GM12873 (cell line): ENCODE results near the gene FAM184A.

Source experiments
- TF ChIP-seq, protein P1 (sequence below): IDR thresholded peaks from 2 replicates; pipeline ENCODE4 v1.5.1; 2012; ENCODE audit warnings: low read depth, mild to moderate bottlenecking, moderate library complexity, low read length, control low read depth; ENCODE audit not compliant: insufficient read depth; ENCODE audit errors: missing control alignments

FAM184A gene

GRCh38 chr6:118968416-118968815 lies 110.0 kb downstream of the FAM184A start:
- TF ChIP-seq, protein P1, sequence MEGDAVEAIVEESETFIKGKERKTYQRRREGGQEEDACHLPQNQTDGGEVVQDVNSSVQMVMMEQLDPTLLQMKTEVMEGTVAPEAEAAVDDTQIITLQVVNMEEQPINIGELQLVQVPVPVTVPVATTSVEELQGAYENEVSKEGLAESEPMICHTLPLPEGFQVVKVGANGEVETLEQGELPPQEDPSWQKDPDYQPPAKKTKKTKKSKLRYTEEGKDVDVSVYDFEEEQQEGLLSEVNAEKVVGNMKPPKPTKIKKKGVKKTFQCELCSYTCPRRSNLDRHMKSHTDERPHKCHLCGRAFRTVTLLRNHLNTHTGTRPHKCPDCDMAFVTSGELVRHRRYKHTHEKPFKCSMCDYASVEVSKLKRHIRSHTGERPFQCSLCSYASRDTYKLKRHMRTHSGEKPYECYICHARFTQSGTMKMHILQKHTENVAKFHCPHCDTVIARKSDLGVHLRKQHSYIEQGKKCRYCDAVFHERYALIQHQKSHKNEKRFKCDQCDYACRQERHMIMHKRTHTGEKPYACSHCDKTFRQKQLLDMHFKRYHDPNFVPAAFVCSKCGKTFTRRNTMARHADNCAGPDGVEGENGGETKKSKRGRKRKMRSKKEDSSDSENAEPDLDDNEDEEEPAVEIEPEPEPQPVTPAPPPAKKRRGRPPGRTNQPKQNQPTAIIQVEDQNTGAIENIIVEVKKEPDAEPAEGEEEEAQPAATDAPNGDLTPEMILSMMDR = peak; percentile 17

GRCh38 chr6:118967239-118967638 lies 111.2 kb downstream of the FAM184A start:
- TF ChIP-seq, protein P1 = no peak

DNA sequence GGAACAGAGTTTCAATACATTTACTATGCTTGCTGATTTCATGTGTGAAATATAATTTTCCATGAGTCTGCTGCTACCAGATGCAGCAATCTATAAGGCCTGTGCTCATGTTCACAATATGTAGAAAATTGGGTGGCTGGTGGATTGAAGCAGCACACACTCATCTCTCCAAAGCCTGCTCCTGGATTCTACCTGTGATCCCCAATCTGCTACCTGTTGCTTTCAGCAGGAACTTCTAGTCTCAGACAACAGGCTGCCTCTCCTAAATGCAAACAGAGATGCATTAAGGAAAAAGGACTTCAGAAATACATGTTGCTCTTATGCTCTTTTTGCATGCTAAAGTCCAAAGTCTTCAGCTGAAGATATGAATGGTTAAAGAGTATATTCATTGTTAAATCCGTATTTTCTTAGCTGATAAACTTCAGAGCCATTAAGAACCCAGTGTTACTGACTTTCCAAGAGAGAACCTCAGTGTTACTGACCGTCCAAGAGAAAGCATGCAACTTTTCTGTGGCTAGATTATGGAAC lies 112.6 kb downstream of the FAM184A start:
- TF ChIP-seq, protein P1 = no peak

DNA sequence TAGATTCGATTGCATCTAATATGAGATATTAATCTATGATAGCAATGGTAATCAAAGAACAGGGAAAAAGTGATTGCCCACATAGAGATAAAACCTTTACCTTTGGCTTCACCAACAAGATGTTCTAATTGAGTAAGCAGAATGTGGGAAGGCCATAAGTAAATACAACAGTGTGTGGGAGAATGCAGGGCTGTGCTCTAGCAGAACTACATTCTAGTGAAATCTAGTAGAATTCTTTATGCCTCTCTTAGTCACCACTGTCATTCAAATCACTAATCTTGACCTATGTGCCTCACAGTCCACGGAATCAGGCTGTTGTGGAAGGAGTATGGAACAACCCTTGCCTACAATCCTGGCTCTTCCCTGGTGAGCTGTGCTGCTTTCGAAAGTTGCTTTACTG lies 113.1 kb downstream of the FAM184A start:
- TF ChIP-seq, protein P1 = no peak

GRCh38 chr6:118963003-118963402 lies 115.5 kb downstream of the FAM184A start:
- TF ChIP-seq, protein P1 = no peak

GRCh38 chr6:118959903-118960302 lies 118.6 kb downstream of the FAM184A start:
- TF ChIP-seq, protein P1 = no peak

DNA sequence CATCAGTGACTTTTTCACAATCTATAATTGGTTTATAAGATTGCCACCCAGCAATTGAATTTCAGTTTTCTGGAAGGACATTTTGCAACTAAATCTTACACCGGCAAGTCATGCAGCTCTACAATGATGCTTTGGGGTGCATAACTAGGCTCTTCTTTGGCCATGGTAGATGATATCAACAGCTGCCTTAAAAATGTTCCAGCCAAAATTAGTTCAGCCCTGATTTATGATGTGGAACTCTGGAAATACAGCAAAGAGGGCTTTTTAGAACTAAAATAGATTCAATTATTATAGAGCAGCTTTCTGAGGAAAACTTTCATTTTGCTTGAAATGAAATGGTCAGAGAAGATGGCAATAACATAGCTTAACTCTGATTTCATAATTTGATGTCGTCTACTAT lies 125.1 kb downstream of the FAM184A start:
- TF ChIP-seq, protein P1 = no peak
